Panc1 (cell line): Measurements from ENCODE around the gene NOTUM. TPM values are rescaled to one million over a fixed set of nuclear protein-coding genes. Genes with fewer than 3 reads are reported as not detected.

Source experiments
- ATAC-seq: fragments of 200-7000 bp; cut with Tn5 transposase; 2 replicates; pipeline ENCODE4 v1.9.1; 2020; ENCODE audit warnings: mild to moderate bottlenecking, moderate library complexity
- BruUV-seq: library from RNA; stranded (reverse); fragments of 400-500 nt; replicated peaks from 2 replicates; lab custom pipeline; 2021; lab: Mats Ljungman, UMichigan
- CTCF ChIA-PET: fragments of 300-600 bp; sonication (Branson Sonifier 250); formaldehyde crosslinking; loops from one replicate; lab custom pipeline; 2022; ENCODE audit warnings: antibody characterized with exemption; lab: Charles Lee
- POLR2A ChIA-PET: fragments of 300-600 bp; sonication (Branson Sonifier 250); formaldehyde crosslinking; loops from one replicate; lab custom pipeline; 2022; ENCODE audit warnings: antibody characterized with exemption; lab: Charles Lee
- DNase-seq: peaks from one replicate; pipeline ENCODE4 v3.0.0-alpha.2; 2010; ENCODE audit warnings: low read depth, low spot score
- H3K27ac ChIP-seq: 2 replicates; pipeline ENCODE4 v1.5.1; 2011; ENCODE audit warnings: mild to moderate bottlenecking, low read length, inconsistent platforms
- H3K27me3 ChIP-seq: fragments of 200-500 bp; sonication (Bioruptor generic); 2 replicates; pipeline ENCODE4 v1.6.0; 2014; ENCODE audit warnings: low read length, inconsistent platforms; ENCODE audit not compliant: control insufficient read depth, insufficient read depth
- H3K36me3 ChIP-seq: fragments of 200-500 bp; sonication (Bioruptor generic); 2 replicates; pipeline ENCODE4 v1.5.1; 2014; ENCODE audit warnings: inconsistent platforms, mild to moderate bottlenecking, low read length, moderate library complexity; ENCODE audit not compliant: control insufficient read depth, insufficient read depth
- H3K4me1 ChIP-seq: 2 replicates; pipeline ENCODE4 v1.5.1; 2011; ENCODE audit warnings: inconsistent platforms, mild to moderate bottlenecking, low read length, moderate library complexity; ENCODE audit not compliant: control insufficient read depth, insufficient read depth
- H3K4me3 ChIP-seq, 2 experiments: 2 replicates each; pipeline ENCODE4 v1.5.1; 2011 to 2012; ENCODE audit warnings: low read depth in 2 of 2, low read length in 2 of 2, mild to moderate bottlenecking in 2 of 2, inconsistent platforms in 1 of 2, moderate library complexity in 1 of 2
- H3K9me3 ChIP-seq: fragments of 200-500 bp; sonication (Bioruptor generic); 2 replicates; pipeline ENCODE4 v1.5.1; 2014; ENCODE audit warnings: low read depth, mild to moderate bottlenecking, inconsistent platforms, low read length, moderate library complexity; ENCODE audit not compliant: control insufficient read depth, insufficient read depth
- CTCF ChIP-seq: fragments of 450-650 bp; IDR thresholded peaks from 2 replicates; pipeline ENCODE4 v1.5.1; 2017; ENCODE audit warnings: mild to moderate bottlenecking
- POLR2AphosphoS5 ChIP-seq: IDR thresholded peaks from 2 replicates; pipeline ENCODE4 v1.6.1; 2012; ENCODE audit warnings: mild to moderate bottlenecking, low read depth, low read length, moderate library complexity
- SIN3A ChIP-seq: IDR thresholded peaks from 2 replicates; pipeline ENCODE4 v1.6.1; 2012; ENCODE audit warnings: low read depth, mild to moderate bottlenecking, low read length, moderate library complexity, borderline replicate concordance; ENCODE audit not compliant: insufficient read depth
- TCF7L2 ChIP-seq: IDR thresholded peaks from 2 replicates; pipeline ENCODE4 v1.6.1; 2011; ENCODE audit warnings: mild to moderate bottlenecking, low read depth, low read length, inconsistent platforms
- in situ Hi-C: cut with HindIII; loops from 2 replicates; pipeline ENCODE4 v1.10.0; 2016; ENCODE audit warnings: low sequenced_read_pairs, low pct_unique_long_range_greater_than_20kb
- intact Hi-C: fragments of 100-400 bp; cut with micrococcal nuclease; formaldehyde crosslinking; loops from one replicate; pipeline ENCODE4 v1.10.0; 2022; ENCODE audit not compliant: unreplicated experiment
- total RNA-seq: library from RNA; stranded (reverse); gene quantifications from one replicate; pipeline ENCODE4 v1.2.1, GENCODE V29; 2021; ENCODE audit not compliant: unreplicated experiment
- TF ChIP-seq, protein P1 (sequence below), 2 experiments: IDR thresholded peaks; 2 replicates each; pipeline ENCODE4 v1.6.1; 2011 to 2012; ENCODE audit warnings: low read depth in 2 of 2, control low read depth in 1 of 2, low read length in 1 of 2, mild to moderate bottlenecking in 1 of 2, moderate library complexity in 1 of 2; ENCODE audit not compliant: insufficient read depth in 1 of 2

NOTUM gene
- total RNA-seq, 1 experiment from 2014 or later, result 2.0 TPM

DNA sequence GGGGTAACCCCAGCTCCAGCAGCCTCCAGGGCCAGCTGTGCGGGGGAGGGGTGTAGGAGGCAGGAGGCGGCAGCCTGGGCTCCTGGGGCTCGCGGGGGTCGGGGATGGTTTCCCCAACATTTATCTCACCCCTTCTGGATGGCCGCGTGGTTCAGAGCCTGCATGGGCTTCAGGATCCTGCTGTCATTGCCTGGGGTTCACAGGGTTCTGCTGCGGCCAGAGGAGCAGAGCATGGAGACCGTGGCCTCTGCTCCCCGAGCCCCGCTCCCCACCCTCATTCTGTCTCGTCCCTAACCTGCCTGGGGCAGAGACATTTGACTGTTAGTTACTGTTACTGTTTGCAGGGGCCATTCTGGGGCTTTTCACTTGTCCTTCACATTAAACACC is 18.8 kb downstream of the NOTUM start:
- H3K4me1 ChIP-seq, result no peaks in the 10 kb centered on the region
- no TSS peak for BruUV-seq
- intact Hi-C loops, result no loop called here
- TF ChIP-seq, protein P1, sequence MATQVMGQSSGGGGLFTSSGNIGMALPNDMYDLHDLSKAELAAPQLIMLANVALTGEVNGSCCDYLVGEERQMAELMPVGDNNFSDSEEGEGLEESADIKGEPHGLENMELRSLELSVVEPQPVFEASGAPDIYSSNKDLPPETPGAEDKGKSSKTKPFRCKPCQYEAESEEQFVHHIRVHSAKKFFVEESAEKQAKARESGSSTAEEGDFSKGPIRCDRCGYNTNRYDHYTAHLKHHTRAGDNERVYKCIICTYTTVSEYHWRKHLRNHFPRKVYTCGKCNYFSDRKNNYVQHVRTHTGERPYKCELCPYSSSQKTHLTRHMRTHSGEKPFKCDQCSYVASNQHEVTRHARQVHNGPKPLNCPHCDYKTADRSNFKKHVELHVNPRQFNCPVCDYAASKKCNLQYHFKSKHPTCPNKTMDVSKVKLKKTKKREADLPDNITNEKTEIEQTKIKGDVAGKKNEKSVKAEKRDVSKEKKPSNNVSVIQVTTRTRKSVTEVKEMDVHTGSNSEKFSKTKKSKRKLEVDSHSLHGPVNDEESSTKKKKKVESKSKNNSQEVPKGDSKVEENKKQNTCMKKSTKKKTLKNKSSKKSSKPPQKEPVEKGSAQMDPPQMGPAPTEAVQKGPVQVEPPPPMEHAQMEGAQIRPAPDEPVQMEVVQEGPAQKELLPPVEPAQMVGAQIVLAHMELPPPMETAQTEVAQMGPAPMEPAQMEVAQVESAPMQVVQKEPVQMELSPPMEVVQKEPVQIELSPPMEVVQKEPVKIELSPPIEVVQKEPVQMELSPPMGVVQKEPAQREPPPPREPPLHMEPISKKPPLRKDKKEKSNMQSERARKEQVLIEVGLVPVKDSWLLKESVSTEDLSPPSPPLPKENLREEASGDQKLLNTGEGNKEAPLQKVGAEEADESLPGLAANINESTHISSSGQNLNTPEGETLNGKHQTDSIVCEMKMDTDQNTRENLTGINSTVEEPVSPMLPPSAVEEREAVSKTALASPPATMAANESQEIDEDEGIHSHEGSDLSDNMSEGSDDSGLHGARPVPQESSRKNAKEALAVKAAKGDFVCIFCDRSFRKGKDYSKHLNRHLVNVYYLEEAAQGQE (IDR thresholded peaks at IDR 0.05; ENCODE audit: insufficient read depth in 1 of 2, low read depth in 2 of 2, low read length in 1 of 2), result no peak
- no peak for TF ChIP-seq CTCF
- no peaks in the 10 kb centered on the region for H3K27me3 ChIP-seq
- no peaks in the 10 kb centered on the region for H3K36me3 ChIP-seq
- H3K4me3 ChIP-seq, result no peak overlapping the region
- CTCF ChIA-PET, result no interaction called here
- ATAC-seq (no peak), DNase-seq (no peak)
- in situ Hi-C loops, result no loop called here
- no peaks in the 10 kb centered on the region for H3K9me3 ChIP-seq
- H3K27ac ChIP-seq, result no peak overlapping the region
- POLR2A ChIA-PET, result no interaction called here

- Histone ChIP-seq H3K36me3 (peaks cover 3% of the 10 kb centered on the region; the same call in 1 of the 2 replicates), H3K9me3 (no peaks in the 10 kb centered on the region), H3K4me1 (no peaks in the 10 kb centered on the region), H3K27ac (no peak overlapping the region), H3K4me3 (no peak overlapping the region), H3K27me3 (no peaks in the 10 kb centered on the region)
- in situ Hi-C loops, result no loop called here
- no peak for ATAC-seq
- TF ChIP-seq CTCF (no peak), TCF7L2 (no peak), POLR2AphosphoS5 (no peak), SIN3A (no peak)
- TF ChIP-seq, protein P1 (IDR thresholded peaks at IDR 0.05; ENCODE audit: insufficient read depth in 1 of 2, low read depth in 2 of 2, low read length in 1 of 2), result no peak
- ChIA-PET CTCF (no interaction called here), POLR2A (no interaction called here)
- no peak for DNase-seq
- intact Hi-C loops, result no loop called here
- no TSS peak for BruUV-seq
Observed at GRCh38 chr17:81941484-81942166, 19.4 kb downstream of the NOTUM start.
